Measurements from ENCODE around the gene MTHFS. TPM values are rescaled to one million over a fixed set of nuclear protein-coding genes. Genes with fewer than 3 reads are reported as not detected.

Gene MTHFS
- total RNA-seq, 1 experiment from 2014 or later = 48.2 TPM

DNA sequence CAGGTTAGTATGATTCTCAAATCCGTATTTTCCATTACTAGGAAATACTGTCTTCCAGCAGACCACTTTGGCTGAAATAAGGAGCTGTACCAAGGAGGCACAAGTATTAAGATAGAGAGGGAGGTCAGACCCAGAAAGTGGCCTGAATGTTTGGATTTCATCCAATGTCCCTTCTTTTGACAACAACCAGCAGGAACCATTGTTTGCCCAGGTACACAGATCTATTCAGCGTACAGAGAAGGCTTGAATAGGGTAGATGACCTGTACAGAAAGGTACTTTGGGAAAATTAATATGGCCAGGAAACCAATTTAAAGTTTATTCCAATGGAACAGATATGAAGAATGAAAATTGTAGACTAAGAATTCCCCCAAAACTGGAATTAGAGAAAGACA is 12.6 kb downstream of the MTHFS start:
- no peak overlapping the region for H3K4me3 Mint-ChIP-seq (ENCODE audit: unreplicated experiment)
- Histone ChIP-seq H3K36me3 (ENCODE audit: control insufficient read depth, insufficient read depth, low read length) (no peaks in the 10 kb centered on the region; the same call in 1 of the 2 replicates), H3K27me3 (replicated peaks; ENCODE audit: control insufficient read depth, insufficient read depth, low read length) (no peaks in the 10 kb centered on the region), H3K9me3 (no peaks in the 10 kb centered on the region), H3K4me1 (peaks cover 30% of the 10 kb centered on the region), H3K4me3 (ENCODE audit: low read depth, low read length) (no peak overlapping the region)
- no TSS peak for BruUV-seq (replicated peaks)
- ChIA-PET POLR2A (no interaction called here), CTCF (no interaction called here)
- H3K9me3 Mint-ChIP-seq (ENCODE audit: unreplicated experiment) = no peaks in the 10 kb centered on the region
- H3K36me3 Mint-ChIP-seq (ENCODE audit: insufficient read depth, unreplicated experiment) = peaks cover 60% of the 10 kb centered on the region
- intact Hi-C loops (cut with micrococcal nuclease; ENCODE audit: unreplicated experiment) = no loop called here
- no peak for DNase-seq
- TF ChIP-seq, protein P1, sequence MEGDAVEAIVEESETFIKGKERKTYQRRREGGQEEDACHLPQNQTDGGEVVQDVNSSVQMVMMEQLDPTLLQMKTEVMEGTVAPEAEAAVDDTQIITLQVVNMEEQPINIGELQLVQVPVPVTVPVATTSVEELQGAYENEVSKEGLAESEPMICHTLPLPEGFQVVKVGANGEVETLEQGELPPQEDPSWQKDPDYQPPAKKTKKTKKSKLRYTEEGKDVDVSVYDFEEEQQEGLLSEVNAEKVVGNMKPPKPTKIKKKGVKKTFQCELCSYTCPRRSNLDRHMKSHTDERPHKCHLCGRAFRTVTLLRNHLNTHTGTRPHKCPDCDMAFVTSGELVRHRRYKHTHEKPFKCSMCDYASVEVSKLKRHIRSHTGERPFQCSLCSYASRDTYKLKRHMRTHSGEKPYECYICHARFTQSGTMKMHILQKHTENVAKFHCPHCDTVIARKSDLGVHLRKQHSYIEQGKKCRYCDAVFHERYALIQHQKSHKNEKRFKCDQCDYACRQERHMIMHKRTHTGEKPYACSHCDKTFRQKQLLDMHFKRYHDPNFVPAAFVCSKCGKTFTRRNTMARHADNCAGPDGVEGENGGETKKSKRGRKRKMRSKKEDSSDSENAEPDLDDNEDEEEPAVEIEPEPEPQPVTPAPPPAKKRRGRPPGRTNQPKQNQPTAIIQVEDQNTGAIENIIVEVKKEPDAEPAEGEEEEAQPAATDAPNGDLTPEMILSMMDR (IDR thresholded peaks at IDR 0.05; ENCODE audit: insufficient read depth in 1 of 2, low read depth in 1 of 2, low read length in 1 of 2, severe bottlenecking in 1 of 2, unreplicated experiment in 1 of 2) = no peak
- H3K27ac Mint-ChIP-seq (ENCODE audit: unreplicated experiment) = no peak overlapping the region
- peaks cover 34% of the 10 kb centered on the region for H3K4me1 Mint-ChIP-seq (ENCODE audit: low read depth, unreplicated experiment)
- no peaks in the 10 kb centered on the region for H3K27me3 Mint-ChIP-seq (ENCODE audit: insufficient read depth, unreplicated experiment)

GRCh38 chr15:79883579-79884203 is 13.1 kb downstream of the MTHFS start:
- no TSS peak for BruUV-seq (replicated peaks)
- TF ChIP-seq, protein P1 (IDR thresholded peaks at IDR 0.05; ENCODE audit: insufficient read depth in 1 of 2, low read depth in 1 of 2, low read length in 1 of 2, severe bottlenecking in 1 of 2, unreplicated experiment in 1 of 2) = no peak
- ChIA-PET POLR2A (no interaction called here), CTCF (no interaction called here)
- Mint-ChIP-seq H3K4me3 (ENCODE audit: unreplicated experiment) (no peak overlapping the region), H3K4me1 (ENCODE audit: low read depth, unreplicated experiment) (peaks cover 33% of the 10 kb centered on the region), H3K27ac (ENCODE audit: unreplicated experiment) (no peak overlapping the region), H3K36me3 (ENCODE audit: insufficient read depth, unreplicated experiment) (peaks cover 65% of the 10 kb centered on the region), H3K9me3 (ENCODE audit: unreplicated experiment) (no peaks in the 10 kb centered on the region), H3K27me3 (ENCODE audit: insufficient read depth, unreplicated experiment) (no peaks in the 10 kb centered on the region)
- Histone ChIP-seq H3K27me3 (replicated peaks; ENCODE audit: control insufficient read depth, insufficient read depth, low read length) (no peaks in the 10 kb centered on the region), H3K36me3 (ENCODE audit: control insufficient read depth, insufficient read depth, low read length) (no peaks in the 10 kb centered on the region; the same call in 1 of the 2 replicates), H3K4me3 (ENCODE audit: low read depth, low read length) (no peak overlapping the region), H3K9me3 (peaks cover 3% of the 10 kb centered on the region; the same call in 1 of the 2 replicates), H3K4me1 (peaks cover 30% of the 10 kb centered on the region)
- intact Hi-C loops (cut with micrococcal nuclease; ENCODE audit: unreplicated experiment) = no loop called here
- no peak for DNase-seq

- H3K4me3 Mint-ChIP-seq (ENCODE audit: unreplicated experiment) = no peak overlapping the region
- H3K36me3 ChIP-seq (ENCODE audit: control insufficient read depth, insufficient read depth, low read length) = peaks cover 1% of the 10 kb centered on the region
These were observed 15.1 kb downstream of the MTHFS start for GRCh38 chr15:79881668-79882067.

More at GRCh38 chr15:79881668-79882067, 15.1 kb downstream of the MTHFS start:
- Mint-ChIP-seq H3K9me3 (ENCODE audit: unreplicated experiment) (peaks cover 17% of the 10 kb centered on the region), H3K36me3 (ENCODE audit: insufficient read depth, unreplicated experiment) (peaks cover 79% of the 10 kb centered on the region), H3K4me1 (ENCODE audit: low read depth, unreplicated experiment) (peaks cover 16% of the 10 kb centered on the region), H3K27ac (ENCODE audit: unreplicated experiment) (no peak overlapping the region), H3K27me3 (ENCODE audit: insufficient read depth, unreplicated experiment) (no peaks in the 10 kb centered on the region)
- peaks cover 16% of the 10 kb centered on the region; the same call in 1 of the 2 replicates for H3K9me3 ChIP-seq
- ChIA-PET CTCF (no interaction called here), POLR2A (no interaction called here)
- no peaks in the 10 kb centered on the region for H3K27me3 ChIP-seq (replicated peaks; ENCODE audit: control insufficient read depth, insufficient read depth, low read length)
- intact Hi-C loops (cut with micrococcal nuclease; ENCODE audit: unreplicated experiment) = no loop called here
- no peak overlapping the region for H3K4me3 ChIP-seq (ENCODE audit: low read depth, low read length)
- BruUV-seq (replicated peaks) = no TSS peak
- no peak for DNase-seq
- peaks cover 10% of the 10 kb centered on the region for H3K4me1 ChIP-seq
- TF ChIP-seq, protein P1 (IDR thresholded peaks at IDR 0.05; ENCODE audit: insufficient read depth in 1 of 2, low read depth in 1 of 2, low read length in 1 of 2, severe bottlenecking in 1 of 2, unreplicated experiment in 1 of 2) = no peak

Measured in Caco-2 (cell line).